WTC11 (cell line): ENCODE data around the gene EIF3I. TPM values are rescaled to one million over a fixed set of nuclear protein-coding genes. Genes with fewer than 3 reads are reported as not detected.
A peak's percentile ranks its signal among the peaks of the same experiment; 100 is the strongest.

Experiments
- ATF1 ChIP-seq: sonication (generic); formaldehyde crosslinking; IDR thresholded peaks from 2 replicates; pipeline ENCODE4 v1.8.1; 2023; ENCODE audit warnings: mild to moderate bottlenecking, moderate library complexity, missing genetic modification reagents
- CBFB ChIP-seq: sonication (generic); formaldehyde crosslinking; IDR thresholded peaks from 2 replicates; pipeline ENCODE4 v1.8.1; 2022; ENCODE audit warnings: mild to moderate bottlenecking, low read depth, missing genetic modification reagents
- CREB1 ChIP-seq: sonication (generic); formaldehyde crosslinking; IDR thresholded peaks from 2 replicates; pipeline ENCODE4 v1.8.0; 2023; ENCODE audit warnings: mild to moderate bottlenecking, missing genetic modification reagents
- GTF2I ChIP-seq: fragments of 250-450 bp; sonication (Bioruptor Pico); conservative IDR thresholded peaks from 2 replicates; pipeline ENCODE4 v1.4.0; 2021; ENCODE audit warnings: mild to moderate bottlenecking
- JUN ChIP-seq: sonication (generic); formaldehyde crosslinking; IDR thresholded peaks from 2 replicates; pipeline ENCODE4 v1.8.0; 2023; ENCODE audit warnings: mild to moderate bottlenecking, missing genetic modification reagents
- MYBL2 ChIP-seq: sonication (generic); formaldehyde crosslinking; IDR thresholded peaks from 2 replicates; pipeline ENCODE4 v1.8.1; 2023; ENCODE audit warnings: mild to moderate bottlenecking, moderate library complexity, missing genetic modification reagents
- NFYB ChIP-seq: sonication (generic); formaldehyde crosslinking; conservative IDR thresholded peaks from 2 replicates; pipeline ENCODE4 v1.8.0; 2022; ENCODE audit warnings: low read depth, missing genetic modification reagents
- NR1H2 ChIP-seq: sonication (generic); formaldehyde crosslinking; IDR thresholded peaks from 2 replicates; pipeline ENCODE4 v1.9.0; 2021; ENCODE audit warnings: mild to moderate bottlenecking, moderate library complexity, missing genetic modification reagents
- NR2C2 ChIP-seq: sonication (generic); formaldehyde crosslinking; IDR thresholded peaks from 2 replicates; pipeline ENCODE4 v1.8.0; 2022; ENCODE audit warnings: mild to moderate bottlenecking, missing genetic modification reagents
- OVOL2 ChIP-seq: fragments of 250-450 bp; sonication (Bioruptor Pico); IDR thresholded peaks from 2 replicates; pipeline ENCODE4 v1.9.0; 2021; ENCODE audit warnings: mild to moderate bottlenecking, borderline replicate concordance
- SMAD4 ChIP-seq: sonication (generic); formaldehyde crosslinking; IDR thresholded peaks from 2 replicates; pipeline ENCODE4 v1.8.0; 2022; ENCODE audit warnings: mild to moderate bottlenecking, missing genetic modification reagents
- SOX15 ChIP-seq: fragments of 250-450 bp; sonication (Bioruptor Pico); IDR thresholded peaks from 2 replicates; pipeline ENCODE4 v1.9.0; 2021; ENCODE audit warnings: mild to moderate bottlenecking
- ZNF121 ChIP-seq: sonication (generic); formaldehyde crosslinking; IDR thresholded peaks from 2 replicates; pipeline ENCODE4 v1.8.0; 2023; ENCODE audit warnings: missing genetic modification reagents
- ZNF317 ChIP-seq: sonication (generic); formaldehyde crosslinking; IDR thresholded peaks from 2 replicates; pipeline ENCODE4 v1.8.1; 2023; ENCODE audit warnings: low read depth, mild to moderate bottlenecking, moderate library complexity, missing genetic modification reagents, borderline replicate concordance
- ZNF416 ChIP-seq: fragments of 250-450 bp; sonication (Bioruptor Pico); IDR thresholded peaks from 2 replicates; pipeline ENCODE4 v1.9.0; 2021; ENCODE audit warnings: mild to moderate bottlenecking, inconsistent platforms
- ZNF423 ChIP-seq: fragments of 250-450 bp; sonication (Bioruptor Pico); IDR thresholded peaks from 2 replicates; pipeline ENCODE4 v2.1.2; 2022; ENCODE audit warnings: mild to moderate bottlenecking, moderate library complexity
- total RNA-seq: library from RNA; stranded (reverse); gene quantifications from 3 replicates; pipeline ENCODE4 v1.2.3, GENCODE V29; 2021
- TF ChIP-seq, protein P1 (sequence below): fragments of 250-450 bp; sonication (Bioruptor Pico); IDR thresholded peaks from 2 replicates; pipeline ENCODE4 v1.9.0; 2021; ENCODE audit warnings: mild to moderate bottlenecking, borderline replicate concordance
- TF ChIP-seq, protein P2 (sequence below): sonication (generic); formaldehyde crosslinking; IDR thresholded peaks from 2 replicates; pipeline ENCODE4 v1.8.0; 2023; ENCODE audit warnings: missing genetic modification reagents, mild to moderate bottlenecking, borderline replicate concordance
- TF ChIP-seq, protein P3 (sequence below): sonication (generic); formaldehyde crosslinking; IDR thresholded peaks from 2 replicates; pipeline ENCODE4 v1.8.1; 2022; ENCODE audit warnings: mild to moderate bottlenecking, missing genetic modification reagents, moderate library complexity, borderline replicate concordance
- TF ChIP-seq, protein P4 (sequence below): sonication (generic); formaldehyde crosslinking; IDR thresholded peaks from 2 replicates; pipeline ENCODE4 v1.8.1; 2023; ENCODE audit warnings: mild to moderate bottlenecking, moderate library complexity, missing genetic modification reagents
- TF ChIP-seq, protein P5 (sequence below): fragments of 250-450 bp; sonication (Bioruptor Pico); IDR thresholded peaks from 2 replicates; pipeline ENCODE4 v1.9.0; 2021; ENCODE audit warnings: mild to moderate bottlenecking
- TF ChIP-seq, protein P6 (sequence below): sonication (generic); formaldehyde crosslinking; IDR thresholded peaks from 2 replicates; pipeline ENCODE4 v1.8.0; 2023; ENCODE audit warnings: missing genetic modification reagents
- TF ChIP-seq, protein P7 (sequence below): fragments of 250-450 bp; sonication (Bioruptor Pico); IDR thresholded peaks from 2 replicates; pipeline ENCODE4 v1.8.0; 2021; ENCODE audit warnings: mild to moderate bottlenecking

EIF3I gene
- total RNA-seq, 1 experiment from 2014 or later, result 237 TPM

DNA sequence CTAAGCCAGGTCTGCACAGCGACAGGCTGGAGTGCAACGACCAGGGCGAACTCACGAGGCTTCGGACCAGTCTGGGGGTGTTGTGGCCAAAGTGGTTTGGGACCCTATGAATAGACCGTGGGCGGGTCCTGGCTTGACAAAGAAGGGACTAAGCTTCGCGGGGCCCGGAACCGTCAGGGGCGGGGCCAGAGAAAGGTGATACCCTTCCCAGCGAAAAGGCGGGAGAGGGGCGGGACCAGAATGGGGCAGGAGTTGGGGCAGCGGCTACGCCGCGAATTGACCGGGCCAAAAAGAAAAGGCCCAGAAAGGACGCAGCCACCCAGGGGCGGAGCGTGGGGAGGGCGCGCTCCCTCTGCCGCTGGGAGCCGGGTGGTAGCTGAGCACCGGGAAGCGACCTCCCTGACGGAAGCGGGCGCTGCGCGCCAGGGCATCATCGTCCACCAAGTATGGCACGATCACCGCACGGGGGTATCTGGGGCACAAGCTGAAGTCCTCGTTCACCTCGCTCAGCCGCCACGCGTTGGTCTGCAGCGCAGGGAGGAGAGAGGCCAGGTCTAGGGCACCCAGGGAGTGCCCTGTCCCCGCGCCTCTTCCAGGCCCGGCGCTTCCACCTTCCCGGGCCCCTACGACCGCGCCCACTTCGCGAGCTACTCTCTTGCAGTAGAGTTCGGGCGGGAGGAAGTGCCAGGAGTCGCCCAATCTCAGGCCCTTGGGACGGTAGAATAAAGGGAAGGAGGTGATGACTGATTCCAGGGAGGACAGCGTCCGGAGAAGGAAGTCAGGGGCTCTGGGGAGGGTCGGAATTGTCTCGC, 18.1 kb downstream of the EIF3I start (continued):
- TF ChIP-seq, protein P1, sequence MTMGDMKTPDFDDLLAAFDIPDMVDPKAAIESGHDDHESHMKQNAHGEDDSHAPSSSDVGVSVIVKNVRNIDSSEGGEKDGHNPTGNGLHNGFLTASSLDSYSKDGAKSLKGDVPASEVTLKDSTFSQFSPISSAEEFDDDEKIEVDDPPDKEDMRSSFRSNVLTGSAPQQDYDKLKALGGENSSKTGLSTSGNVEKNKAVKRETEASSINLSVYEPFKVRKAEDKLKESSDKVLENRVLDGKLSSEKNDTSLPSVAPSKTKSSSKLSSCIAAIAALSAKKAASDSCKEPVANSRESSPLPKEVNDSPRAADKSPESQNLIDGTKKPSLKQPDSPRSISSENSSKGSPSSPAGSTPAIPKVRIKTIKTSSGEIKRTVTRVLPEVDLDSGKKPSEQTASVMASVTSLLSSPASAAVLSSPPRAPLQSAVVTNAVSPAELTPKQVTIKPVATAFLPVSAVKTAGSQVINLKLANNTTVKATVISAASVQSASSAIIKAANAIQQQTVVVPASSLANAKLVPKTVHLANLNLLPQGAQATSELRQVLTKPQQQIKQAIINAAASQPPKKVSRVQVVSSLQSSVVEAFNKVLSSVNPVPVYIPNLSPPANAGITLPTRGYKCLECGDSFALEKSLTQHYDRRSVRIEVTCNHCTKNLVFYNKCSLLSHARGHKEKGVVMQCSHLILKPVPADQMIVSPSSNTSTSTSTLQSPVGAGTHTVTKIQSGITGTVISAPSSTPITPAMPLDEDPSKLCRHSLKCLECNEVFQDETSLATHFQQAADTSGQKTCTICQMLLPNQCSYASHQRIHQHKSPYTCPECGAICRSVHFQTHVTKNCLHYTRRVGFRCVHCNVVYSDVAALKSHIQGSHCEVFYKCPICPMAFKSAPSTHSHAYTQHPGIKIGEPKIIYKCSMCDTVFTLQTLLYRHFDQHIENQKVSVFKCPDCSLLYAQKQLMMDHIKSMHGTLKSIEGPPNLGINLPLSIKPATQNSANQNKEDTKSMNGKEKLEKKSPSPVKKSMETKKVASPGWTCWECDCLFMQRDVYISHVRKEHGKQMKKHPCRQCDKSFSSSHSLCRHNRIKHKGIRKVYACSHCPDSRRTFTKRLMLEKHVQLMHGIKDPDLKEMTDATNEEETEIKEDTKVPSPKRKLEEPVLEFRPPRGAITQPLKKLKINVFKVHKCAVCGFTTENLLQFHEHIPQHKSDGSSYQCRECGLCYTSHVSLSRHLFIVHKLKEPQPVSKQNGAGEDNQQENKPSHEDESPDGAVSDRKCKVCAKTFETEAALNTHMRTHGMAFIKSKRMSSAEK (CRISPR knock-in tag), result no peak
- TF ChIP-seq, protein P2, sequence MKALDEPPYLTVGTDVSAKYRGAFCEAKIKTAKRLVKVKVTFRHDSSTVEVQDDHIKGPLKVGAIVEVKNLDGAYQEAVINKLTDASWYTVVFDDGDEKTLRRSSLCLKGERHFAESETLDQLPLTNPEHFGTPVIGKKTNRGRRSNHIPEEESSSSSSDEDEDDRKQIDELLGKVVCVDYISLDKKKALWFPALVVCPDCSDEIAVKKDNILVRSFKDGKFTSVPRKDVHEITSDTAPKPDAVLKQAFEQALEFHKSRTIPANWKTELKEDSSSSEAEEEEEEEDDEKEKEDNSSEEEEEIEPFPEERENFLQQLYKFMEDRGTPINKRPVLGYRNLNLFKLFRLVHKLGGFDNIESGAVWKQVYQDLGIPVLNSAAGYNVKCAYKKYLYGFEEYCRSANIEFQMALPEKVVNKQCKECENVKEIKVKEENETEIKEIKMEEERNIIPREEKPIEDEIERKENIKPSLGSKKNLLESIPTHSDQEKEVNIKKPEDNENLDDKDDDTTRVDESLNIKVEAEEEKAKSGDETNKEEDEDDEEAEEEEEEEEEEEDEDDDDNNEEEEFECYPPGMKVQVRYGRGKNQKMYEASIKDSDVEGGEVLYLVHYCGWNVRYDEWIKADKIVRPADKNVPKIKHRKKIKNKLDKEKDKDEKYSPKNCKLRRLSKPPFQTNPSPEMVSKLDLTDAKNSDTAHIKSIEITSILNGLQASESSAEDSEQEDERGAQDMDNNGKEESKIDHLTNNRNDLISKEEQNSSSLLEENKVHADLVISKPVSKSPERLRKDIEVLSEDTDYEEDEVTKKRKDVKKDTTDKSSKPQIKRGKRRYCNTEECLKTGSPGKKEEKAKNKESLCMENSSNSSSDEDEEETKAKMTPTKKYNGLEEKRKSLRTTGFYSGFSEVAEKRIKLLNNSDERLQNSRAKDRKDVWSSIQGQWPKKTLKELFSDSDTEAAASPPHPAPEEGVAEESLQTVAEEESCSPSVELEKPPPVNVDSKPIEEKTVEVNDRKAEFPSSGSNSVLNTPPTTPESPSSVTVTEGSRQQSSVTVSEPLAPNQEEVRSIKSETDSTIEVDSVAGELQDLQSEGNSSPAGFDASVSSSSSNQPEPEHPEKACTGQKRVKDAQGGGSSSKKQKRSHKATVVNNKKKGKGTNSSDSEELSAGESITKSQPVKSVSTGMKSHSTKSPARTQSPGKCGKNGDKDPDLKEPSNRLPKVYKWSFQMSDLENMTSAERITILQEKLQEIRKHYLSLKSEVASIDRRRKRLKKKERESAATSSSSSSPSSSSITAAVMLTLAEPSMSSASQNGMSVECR, result no peak; the same call in 1 of the 2 replicates
- TF ChIP-seq, protein P3, sequence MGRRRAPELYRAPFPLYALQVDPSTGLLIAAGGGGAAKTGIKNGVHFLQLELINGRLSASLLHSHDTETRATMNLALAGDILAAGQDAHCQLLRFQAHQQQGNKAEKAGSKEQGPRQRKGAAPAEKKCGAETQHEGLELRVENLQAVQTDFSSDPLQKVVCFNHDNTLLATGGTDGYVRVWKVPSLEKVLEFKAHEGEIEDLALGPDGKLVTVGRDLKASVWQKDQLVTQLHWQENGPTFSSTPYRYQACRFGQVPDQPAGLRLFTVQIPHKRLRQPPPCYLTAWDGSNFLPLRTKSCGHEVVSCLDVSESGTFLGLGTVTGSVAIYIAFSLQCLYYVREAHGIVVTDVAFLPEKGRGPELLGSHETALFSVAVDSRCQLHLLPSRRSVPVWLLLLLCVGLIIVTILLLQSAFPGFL, result no peak
- TF ChIP-seq, protein P4, sequence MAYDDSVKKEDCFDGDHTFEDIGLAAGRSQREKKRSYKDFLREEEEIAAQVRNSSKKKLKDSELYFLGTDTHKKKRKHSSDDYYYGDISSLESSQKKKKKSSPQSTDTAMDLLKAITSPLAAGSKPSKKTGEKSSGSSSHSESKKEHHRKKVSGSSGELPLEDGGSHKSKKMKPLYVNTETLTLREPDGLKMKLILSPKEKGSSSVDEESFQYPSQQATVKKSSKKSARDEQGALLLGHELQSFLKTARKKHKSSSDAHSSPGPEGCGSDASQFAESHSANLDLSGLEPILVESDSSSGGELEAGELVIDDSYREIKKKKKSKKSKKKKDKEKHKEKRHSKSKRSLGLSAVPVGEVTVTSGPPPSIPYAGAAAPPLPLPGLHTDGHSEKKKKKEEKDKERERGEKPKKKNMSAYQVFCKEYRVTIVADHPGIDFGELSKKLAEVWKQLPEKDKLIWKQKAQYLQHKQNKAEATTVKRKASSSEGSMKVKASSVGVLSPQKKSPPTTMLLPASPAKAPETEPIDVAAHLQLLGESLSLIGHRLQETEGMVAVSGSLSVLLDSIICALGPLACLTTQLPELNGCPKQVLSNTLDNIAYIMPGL, result peak; percentile 42; the same call in 1 of the 2 replicates
- no peak for TF ChIP-seq ATF1 (CRISPR knock-in tag)
- TF ChIP-seq, protein P5, sequence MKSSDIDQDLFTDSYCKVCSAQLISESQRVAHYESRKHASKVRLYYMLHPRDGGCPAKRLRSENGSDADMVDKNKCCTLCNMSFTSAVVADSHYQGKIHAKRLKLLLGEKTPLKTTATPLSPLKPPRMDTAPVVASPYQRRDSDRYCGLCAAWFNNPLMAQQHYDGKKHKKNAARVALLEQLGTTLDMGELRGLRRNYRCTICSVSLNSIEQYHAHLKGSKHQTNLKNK (CRISPR knock-in tag), result no peak
- peak; percentile 74 for TF ChIP-seq ZNF423 (CRISPR knock-in tag)
- TF ChIP-seq SMAD4 (CRISPR knock-in tag), result no peak
- no peak for TF ChIP-seq GTF2I (CRISPR knock-in tag)
- no peak for TF ChIP-seq OVOL2
- no peak for TF ChIP-seq ZNF416 (CRISPR knock-in tag)
- no peak for TF ChIP-seq ZNF317 (CRISPR knock-in tag)
- TF ChIP-seq, protein P6, sequence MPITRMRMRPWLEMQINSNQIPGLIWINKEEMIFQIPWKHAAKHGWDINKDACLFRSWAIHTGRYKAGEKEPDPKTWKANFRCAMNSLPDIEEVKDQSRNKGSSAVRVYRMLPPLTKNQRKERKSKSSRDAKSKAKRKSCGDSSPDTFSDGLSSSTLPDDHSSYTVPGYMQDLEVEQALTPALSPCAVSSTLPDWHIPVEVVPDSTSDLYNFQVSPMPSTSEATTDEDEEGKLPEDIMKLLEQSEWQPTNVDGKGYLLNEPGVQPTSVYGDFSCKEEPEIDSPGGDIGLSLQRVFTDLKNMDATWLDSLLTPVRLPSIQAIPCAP, result no peak
- no peak for TF ChIP-seq NFYB (CRISPR knock-in tag)
- TF ChIP-seq CREB1 (CRISPR knock-in tag), result no peak
- TF ChIP-seq NR2C2, result no peak
- 0 out of 2 replicates have a peak, but pooled peaks have one; percentile 47 for TF ChIP-seq CBFB (CRISPR knock-in tag)
- TF ChIP-seq, protein P7, sequence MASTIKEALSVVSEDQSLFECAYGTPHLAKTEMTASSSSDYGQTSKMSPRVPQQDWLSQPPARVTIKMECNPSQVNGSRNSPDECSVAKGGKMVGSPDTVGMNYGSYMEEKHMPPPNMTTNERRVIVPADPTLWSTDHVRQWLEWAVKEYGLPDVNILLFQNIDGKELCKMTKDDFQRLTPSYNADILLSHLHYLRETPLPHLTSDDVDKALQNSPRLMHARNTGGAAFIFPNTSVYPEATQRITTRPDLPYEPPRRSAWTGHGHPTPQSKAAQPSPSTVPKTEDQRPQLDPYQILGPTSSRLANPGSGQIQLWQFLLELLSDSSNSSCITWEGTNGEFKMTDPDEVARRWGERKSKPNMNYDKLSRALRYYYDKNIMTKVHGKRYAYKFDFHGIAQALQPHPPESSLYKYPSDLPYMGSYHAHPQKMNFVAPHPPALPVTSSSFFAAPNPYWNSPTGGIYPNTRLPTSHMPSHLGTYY (CRISPR knock-in tag), result no peak
- TF ChIP-seq MYBL2, result peak; percentile 84
- TF ChIP-seq SOX15 (CRISPR knock-in tag), result no peak
- peak; percentile 42 for TF ChIP-seq ZNF121
- no peak for TF ChIP-seq JUN (CRISPR knock-in tag)
- TF ChIP-seq NR1H2 (CRISPR knock-in tag), result no peak
